SU-DHL-6 (cell line): ENCODE data around the gene HMG20A.

Experiments
- H2AFZ ChIP-seq: fragments of 200-600 bp; sonication (generic); 2 replicates; pipeline ENCODE4 v1.6.1; 2014; ENCODE audit warnings: low read depth, mild to moderate bottlenecking, moderate library complexity, mixed read lengths, antibody characterized with exemption, low read length; ENCODE audit not compliant: severe bottlenecking
- H3F3A ChIP-seq: fragments of 200-600 bp; shearing (Covaris generic); 2 replicates; pipeline ENCODE4 v1.6.0; 2016; ENCODE audit warnings: antibody characterized with exemption, mild to moderate bottlenecking; ENCODE audit not compliant: insufficient read depth
- H3K27ac ChIP-seq: fragments of 200-600 bp; sonication (generic); 2 replicates; pipeline ENCODE4 v1.5.1; 2016; ENCODE audit warnings: low read depth, mild to moderate bottlenecking, low read length, moderate library complexity, mixed read lengths
- H3K27me3 ChIP-seq: fragments of 200-600 bp; sonication (generic), shearing (Covaris generic); 2 replicates; pipeline ENCODE4 v1.6.0; 2014; ENCODE audit warnings: mild to moderate bottlenecking, low read length
- H3K36me3 ChIP-seq: fragments of 200-600 bp; sonication (generic); 2 replicates; pipeline ENCODE4 v1.6.1; 2014; ENCODE audit warnings: mild to moderate bottlenecking, low read length, mixed read lengths
- H3K4me2 ChIP-seq: fragments of 300-600, 200-600 bp; shearing (Covaris generic), sonication (generic); 2 replicates; pipeline ENCODE4 v1.6.0; 2014; ENCODE audit warnings: low read length, low read depth, mild to moderate bottlenecking; ENCODE audit not compliant: poor library complexity, severe bottlenecking
- H3K4me3 ChIP-seq: fragments of 200-600 bp; sonication (generic); 2 replicates; pipeline ENCODE4 v1.5.1; 2014; ENCODE audit warnings: antibody characterized with exemption, low read length, mild to moderate bottlenecking, mixed read lengths; ENCODE audit not compliant: insufficient read depth, poor library complexity, severe bottlenecking
- H3K79me2 ChIP-seq: fragments of 200-600 bp; sonication (generic); 2 replicates; pipeline ENCODE4 v1.6.1; 2014; ENCODE audit warnings: mild to moderate bottlenecking, low read length, moderate library complexity; ENCODE audit not compliant: insufficient read depth
- H3K9ac ChIP-seq: fragments of 200-600 bp; sonication (generic); 2 replicates; pipeline ENCODE4 v1.7.0; 2014; ENCODE audit warnings: mild to moderate bottlenecking, low read length
- H3K9me2 ChIP-seq: fragments of 200-600 bp; sonication (generic); replicated peaks from 2 replicates; pipeline ENCODE4 v1.6.1; 2014; ENCODE audit warnings: low read length; ENCODE audit not compliant: insufficient read depth
- H3K9me3 ChIP-seq: fragments of 200-600 bp; sonication (generic); 2 replicates; pipeline ENCODE4 v1.6.1; 2014; ENCODE audit warnings: low read length, mixed read lengths; ENCODE audit not compliant: insufficient read depth
- H4K20me1 ChIP-seq: fragments of 200-600 bp; sonication (generic); 2 replicates; pipeline ENCODE4 v1.6.1; 2014; ENCODE audit warnings: low read depth, mild to moderate bottlenecking, antibody characterized with exemption, low read length, moderate library complexity, mixed read lengths
- CTCF ChIP-seq: fragments of 200-600 bp; sonication (generic); IDR thresholded peaks from one replicate; pipeline ENCODE4 v1.5.1; 2017; ENCODE audit warnings: antibody characterized with exemption, mild to moderate bottlenecking, low read length, moderate library complexity; ENCODE audit not compliant: insufficient read depth, poor library complexity, severe bottlenecking
- EZH2phosphoT487 ChIP-seq: fragments of 200-600 bp; sonication (generic), shearing (Covaris generic); conservative IDR thresholded peaks from 2 replicates; pipeline ENCODE4 v1.6.1; 2018; ENCODE audit warnings: mild to moderate bottlenecking, antibody characterized with exemption, low read length, moderate library complexity, mixed read lengths

The HMG20A gene

GRCh38 chr15:77525907-77526594 is 105.4 kb downstream of the HMG20A start:
- H4K20me1 ChIP-seq, result no peaks in the 10 kb centered on the region
- H2AFZ ChIP-seq, result no peak overlapping the region
- H3K4me3 ChIP-seq, result no peak overlapping the region
- H3K9me3 ChIP-seq, result no peaks in the 10 kb centered on the region
- no peak overlapping the region for H3K9ac ChIP-seq
- H3K27ac ChIP-seq, result no peak overlapping the region
- no peak for TF ChIP-seq EZH2phosphoT487
- TF ChIP-seq CTCF, result no peak
- H3K27me3 ChIP-seq, result no peaks in the 10 kb centered on the region
- H3K9me2 ChIP-seq, result no peaks in the 10 kb centered on the region
- no peak overlapping the region for H3K4me2 ChIP-seq
- no peaks in the 10 kb centered on the region for H3F3A ChIP-seq
- H3K79me2 ChIP-seq, result no peaks in the 10 kb centered on the region
- no peaks in the 10 kb centered on the region for H3K36me3 ChIP-seq

GRCh38 chr15:77526595-77527163 is 106.0 kb downstream of the HMG20A start:
- H3K36me3 ChIP-seq, result no peaks in the 10 kb centered on the region
- no peak overlapping the region for H3K4me3 ChIP-seq
- H3K4me2 ChIP-seq, result no peak overlapping the region
- H3F3A ChIP-seq, result no peaks in the 10 kb centered on the region
- no peak overlapping the region for H3K27ac ChIP-seq
- no peaks in the 10 kb centered on the region for H3K79me2 ChIP-seq
- TF ChIP-seq EZH2phosphoT487 (no peak), CTCF (no peak)
- H4K20me1 ChIP-seq, result no peaks in the 10 kb centered on the region
- H2AFZ ChIP-seq, result no peak overlapping the region
- H3K9me2 ChIP-seq, result no peaks in the 10 kb centered on the region
- no peak overlapping the region for H3K9ac ChIP-seq
- no peaks in the 10 kb centered on the region for H3K27me3 ChIP-seq
- H3K9me3 ChIP-seq, result no peaks in the 10 kb centered on the region

- no peaks in the 10 kb centered on the region for H3K79me2 ChIP-seq
- no peaks in the 10 kb centered on the region for H3K9me3 ChIP-seq
- no peaks in the 10 kb centered on the region for H3K9me2 ChIP-seq
- H3K4me3 ChIP-seq, result no peak overlapping the region
- no peaks in the 10 kb centered on the region for H4K20me1 ChIP-seq
- H3F3A ChIP-seq, result no peaks in the 10 kb centered on the region
- no peak overlapping the region for H3K27ac ChIP-seq
- no peaks in the 10 kb centered on the region for H3K36me3 ChIP-seq
- H3K9ac ChIP-seq, result no peak overlapping the region
- TF ChIP-seq EZH2phosphoT487, result no peak
- no peak overlapping the region for H2AFZ ChIP-seq
- H3K27me3 ChIP-seq, result no peaks in the 10 kb centered on the region
- H3K4me2 ChIP-seq, result no peak overlapping the region
Measured at GRCh38 chr15:77527164-77527778, 106.6 kb downstream of the HMG20A start.

- TF ChIP-seq CTCF (no peak), EZH2phosphoT487 (no peak)
- no peak overlapping the region for H3K4me2 ChIP-seq
- H3K4me3 ChIP-seq, result no peak overlapping the region
- H4K20me1 ChIP-seq, result no peaks in the 10 kb centered on the region
- H3K36me3 ChIP-seq, result no peaks in the 10 kb centered on the region
- H3F3A ChIP-seq, result no peaks in the 10 kb centered on the region
- no peaks in the 10 kb centered on the region for H3K9me2 ChIP-seq
- no peak overlapping the region for H2AFZ ChIP-seq
- no peaks in the 10 kb centered on the region for H3K79me2 ChIP-seq
- no peaks in the 10 kb centered on the region for H3K9me3 ChIP-seq
- H3K9ac ChIP-seq, result no peak overlapping the region
- no peak overlapping the region for H3K27ac ChIP-seq
- no peaks in the 10 kb centered on the region for H3K27me3 ChIP-seq
Measured at GRCh38 chr15:77527831-77528231, 107.1 kb downstream of the HMG20A start.
